ENCODE measurements around the gene DIO1. TPM values are rescaled to one million over a fixed set of nuclear protein-coding genes. Genes with fewer than 3 reads are reported as not detected.

Gene DIO1
- total and polyA plus RNA-seq, 2 donors (not counting 1 experiment from before 2014, with no cell fraction given): not detected

DNA sequence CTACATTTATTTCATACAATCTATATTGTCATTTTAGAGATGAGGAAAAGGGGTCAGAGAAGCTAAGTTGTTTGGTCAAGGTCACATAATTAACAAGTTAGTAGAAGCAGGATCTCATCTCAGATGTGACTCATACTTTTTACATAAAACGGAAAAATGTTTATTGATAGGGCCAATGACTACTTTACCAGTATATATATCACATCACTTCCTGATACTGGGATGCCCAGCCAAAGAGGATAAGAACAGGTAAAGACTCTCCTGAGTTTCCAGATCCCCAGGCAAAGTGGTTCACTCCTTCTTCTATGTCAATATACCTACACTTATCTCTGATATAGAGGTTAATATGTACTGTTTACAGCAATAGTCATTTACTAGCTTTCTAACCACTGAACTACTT, 25.4 kb upstream of the DIO1 start:
- WGBS (ENCODE audit: insufficient coverage): 100% methylated on average over 1 of the region's 1 CpG
- ChIA-PET POLR2A (no interaction called here), CTCF (interaction anchor here (1.9 to 4.3 kb wide), 3 partner anchors 9 to 91 kb away, joined by 10 to 53 read pairs (median 21); no protein-coding TSS in a partner anchor)
- Mint-ChIP-seq H3K27me3 (no peaks in the 10 kb centered on the region), H3K9me3 (ENCODE audit: insufficient read depth) (no peaks in the 10 kb centered on the region), H3K27ac (no peak overlapping the region), H3K4me1 (peaks cover 5% of the 10 kb centered on the region), H3K4me3 (no peak overlapping the region)
- peaks cover 6 to 7% of the 10 kb centered on the region in 2 donors for H3K4me1 ChIP-seq (ENCODE audit: control insufficient read depth in 2 of 2, insufficient read depth in 2 of 2, low read length in 2 of 2)
- no peaks in the 10 kb centered on the region for H3K27me3 ChIP-seq (replicated peaks in 1 of 4; ENCODE audit: control extremely low read depth in 1 of 4, control insufficient read depth in 3 of 4, insufficient read depth in 4 of 4, low read length in 3 of 4)
- intact Hi-C loops (cut with micrococcal nuclease): no loop called here
- H3K27ac ChIP-seq (ENCODE audit: low read length in 2 of 2): no peak overlapping the region
- no peak overlapping the region for H3K9ac ChIP-seq (ENCODE audit: low read length)
- no peak overlapping the region for H2AFZ ChIP-seq (ENCODE audit: insufficient read depth, low read depth, low read length, poor library complexity, severe bottlenecking)
- H4K20me1 ChIP-seq (ENCODE audit: control insufficient read depth, insufficient read depth, low read length, poor library complexity, severe bottlenecking): no peaks in the 10 kb centered on the region
- no peak overlapping the region for H3K4me3 ChIP-seq (ENCODE audit: control extremely low read depth in 1 of 5, extremely low read depth in 1 of 5, insufficient read depth in 1 of 5, low read depth in 2 of 5, low read length in 4 of 5)
- DNase-seq (no peak), ATAC-seq (ENCODE audit: low read depth) (no peak)
- TF ChIP-seq, protein P1, sequence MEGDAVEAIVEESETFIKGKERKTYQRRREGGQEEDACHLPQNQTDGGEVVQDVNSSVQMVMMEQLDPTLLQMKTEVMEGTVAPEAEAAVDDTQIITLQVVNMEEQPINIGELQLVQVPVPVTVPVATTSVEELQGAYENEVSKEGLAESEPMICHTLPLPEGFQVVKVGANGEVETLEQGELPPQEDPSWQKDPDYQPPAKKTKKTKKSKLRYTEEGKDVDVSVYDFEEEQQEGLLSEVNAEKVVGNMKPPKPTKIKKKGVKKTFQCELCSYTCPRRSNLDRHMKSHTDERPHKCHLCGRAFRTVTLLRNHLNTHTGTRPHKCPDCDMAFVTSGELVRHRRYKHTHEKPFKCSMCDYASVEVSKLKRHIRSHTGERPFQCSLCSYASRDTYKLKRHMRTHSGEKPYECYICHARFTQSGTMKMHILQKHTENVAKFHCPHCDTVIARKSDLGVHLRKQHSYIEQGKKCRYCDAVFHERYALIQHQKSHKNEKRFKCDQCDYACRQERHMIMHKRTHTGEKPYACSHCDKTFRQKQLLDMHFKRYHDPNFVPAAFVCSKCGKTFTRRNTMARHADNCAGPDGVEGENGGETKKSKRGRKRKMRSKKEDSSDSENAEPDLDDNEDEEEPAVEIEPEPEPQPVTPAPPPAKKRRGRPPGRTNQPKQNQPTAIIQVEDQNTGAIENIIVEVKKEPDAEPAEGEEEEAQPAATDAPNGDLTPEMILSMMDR (IDR thresholded peaks at IDR 0.05): no peak
- TF ChIP-seq EZH2 (IDR thresholded peaks at IDR 0.05; ENCODE audit: borderline replicate concordance, insufficient read depth, low read depth, low read length, poor library complexity, severe bottlenecking): no peak
- no peaks in the 10 kb centered on the region for H3K9me3 ChIP-seq (ENCODE audit: control extremely low read depth in 1 of 3, control insufficient read depth in 2 of 3, insufficient read depth in 1 of 3, low read length in 2 of 3)
- no peak overlapping the region for H3K4me2 ChIP-seq (replicated peaks; ENCODE audit: low read depth, low read length, poor library complexity, severe bottlenecking)
- peaks cover 9 to 25% of the 10 kb centered on the region in 2 experiments for H3K36me3 ChIP-seq (replicated peaks in 1 of 2; ENCODE audit: control extremely low read depth in 1 of 2, control insufficient read depth in 1 of 2, extremely low read depth in 1 of 2, insufficient read depth in 2 of 2, low read length in 1 of 2)
- no peaks in the 10 kb centered on the region for H3K79me2 ChIP-seq (ENCODE audit: control insufficient read depth, insufficient read depth, low read length)

DNA sequence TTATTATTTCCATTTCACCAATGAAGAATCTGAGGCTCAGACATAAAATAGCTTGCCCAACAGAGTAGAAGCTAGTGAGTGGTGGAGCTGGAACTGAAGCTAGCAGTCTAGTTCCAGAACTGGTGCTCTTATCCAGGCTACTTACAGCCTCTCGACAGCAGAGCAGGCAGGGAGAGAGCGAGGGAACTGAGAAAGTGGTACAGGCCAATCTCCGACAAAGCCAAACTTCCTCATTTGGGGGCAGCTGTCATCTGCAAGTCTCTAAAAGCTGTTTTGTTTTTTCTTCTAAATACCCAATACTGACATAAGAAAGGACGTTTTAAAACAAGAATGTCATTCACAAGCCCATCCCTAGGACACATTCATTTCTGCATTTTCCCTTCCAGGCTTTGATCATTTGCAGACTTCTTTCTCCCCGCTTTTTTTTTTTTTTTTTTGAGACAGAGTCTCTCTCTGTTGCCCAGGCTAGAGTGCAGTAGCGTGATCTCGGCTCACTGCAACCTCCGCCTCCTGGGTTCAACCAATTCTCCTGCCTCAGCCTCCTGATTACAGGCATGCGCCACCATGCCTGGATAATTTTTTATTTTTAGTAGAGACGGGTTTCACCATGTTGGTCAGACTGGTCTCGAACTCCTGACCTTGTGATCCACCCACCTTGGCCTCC, 24.4 kb upstream of the DIO1 start:
- ChIA-PET CTCF (interaction anchor here (0.7 to 4.3 kb wide), 7 partner anchors 9 to 179 kb away, joined by 3 to 53 read pairs (median 5); no protein-coding TSS in a partner anchor), POLR2A (no interaction called here)
- peak overlapping the region; percentile 29 for H3K4me2 ChIP-seq (replicated peaks; ENCODE audit: low read depth, low read length, poor library complexity, severe bottlenecking)
- H3K9ac ChIP-seq (ENCODE audit: low read length): peak overlapping the region; percentile 24
- no peaks in the 10 kb centered on the region for H3K9me3 Mint-ChIP-seq (ENCODE audit: insufficient read depth)
- H3K79me2 ChIP-seq (ENCODE audit: control insufficient read depth, insufficient read depth, low read length): no peaks in the 10 kb centered on the region
- peaks cover 6 to 7% of the 10 kb centered on the region in 2 donors for H3K4me1 ChIP-seq (ENCODE audit: control insufficient read depth in 2 of 2, insufficient read depth in 2 of 2, low read length in 2 of 2)
- H3K36me3 ChIP-seq (replicated peaks in 1 of 2; ENCODE audit: control extremely low read depth in 1 of 2, control insufficient read depth in 1 of 2, extremely low read depth in 1 of 2, insufficient read depth in 2 of 2, low read length in 1 of 2): peaks cover 9 to 25% of the 10 kb centered on the region in 2 experiments
- peak overlapping the region; percentile 5 for H3K4me3 Mint-ChIP-seq
- intact Hi-C loops (cut with micrococcal nuclease): no loop called here
- no peaks in the 10 kb centered on the region for H3K27me3 ChIP-seq (replicated peaks in 1 of 4; ENCODE audit: control extremely low read depth in 1 of 4, control insufficient read depth in 3 of 4, insufficient read depth in 4 of 4, low read length in 3 of 4)
- peak overlapping the region; percentile 72 for H3K27ac Mint-ChIP-seq
- ATAC-seq (ENCODE audit: low read depth): peak; percentile 85
- peak; percentile 55 for DNase-seq
- H4K20me1 ChIP-seq (ENCODE audit: control insufficient read depth, insufficient read depth, low read length, poor library complexity, severe bottlenecking): no peaks in the 10 kb centered on the region
- no peak overlapping the region for H3K4me3 ChIP-seq (ENCODE audit: control extremely low read depth in 1 of 5, extremely low read depth in 1 of 5, insufficient read depth in 1 of 5, low read depth in 2 of 5, low read length in 4 of 5)
- peak overlapping the region in 1 of 2 donors; percentile 51 for H3K27ac ChIP-seq (ENCODE audit: low read length in 2 of 2)
- no peaks in the 10 kb centered on the region for H3K27me3 Mint-ChIP-seq
- WGBS (ENCODE audit: insufficient coverage): 28% methylated on average over 5 of the region's 11 CpGs
- no peaks in the 10 kb centered on the region for H3K9me3 ChIP-seq (ENCODE audit: control extremely low read depth in 1 of 3, control insufficient read depth in 2 of 3, insufficient read depth in 1 of 3, low read length in 2 of 3)
- H3K4me1 Mint-ChIP-seq: peaks cover 5% of the 10 kb centered on the region
- peak overlapping the region; percentile 31 for H2AFZ ChIP-seq (ENCODE audit: insufficient read depth, low read depth, low read length, poor library complexity, severe bottlenecking)
- no peak for TF ChIP-seq EZH2 (IDR thresholded peaks at IDR 0.05; ENCODE audit: borderline replicate concordance, insufficient read depth, low read depth, low read length, poor library complexity, severe bottlenecking)
- TF ChIP-seq, protein P1 (IDR thresholded peaks at IDR 0.05): no peak
